ENCODE data around the gene S100A12.
A peak's percentile ranks its signal among the peaks of the same experiment; 100 is the strongest.

S100A12 gene

GRCh38 chr1:153399401-153400055, 24.1 kb upstream of the S100A12 start:
- Histone ChIP-seq H3K4me3 (ENCODE audit: low read length in 2 of 2) (no peak overlapping the region), H4K8ac (ENCODE audit: low read depth, low read length) (no peak overlapping the region), H3K4me2 (ENCODE audit: insufficient read depth, low read length, poor library complexity, severe bottlenecking) (no peak overlapping the region), H3K4me1 (ENCODE audit: control insufficient read depth in 2 of 2, insufficient read depth in 1 of 2, low read depth in 1 of 2, low read length in 2 of 2) (no peaks in the 10 kb centered on the region), H2AK5ac (ENCODE audit: low read depth, low read length) (no peak overlapping the region), H3K23ac (ENCODE audit: low read depth, low read length, poor library complexity) (no peak overlapping the region), H3K36me3 (replicated peaks in 1 of 2; ENCODE audit: control insufficient read depth in 2 of 2, insufficient read depth in 2 of 2, low read length in 2 of 2) (no peaks in the 10 kb centered on the region), H3K18ac (ENCODE audit: low read length) (no peak overlapping the region), H3K79me1 (ENCODE audit: low read depth, low read length) (no peaks in the 10 kb centered on the region), H3K9ac (ENCODE audit: low read depth, low read length, poor library complexity) (no peak overlapping the region), H3K9me3 (replicated peaks in 1 of 2; ENCODE audit: control insufficient read depth in 2 of 2, insufficient read depth in 1 of 2, low read depth in 1 of 2, low read length in 2 of 2) (no peaks in the 10 kb centered on the region), H2BK12ac (ENCODE audit: low read length) (no peak overlapping the region), H2BK15ac (ENCODE audit: low read length) (no peak overlapping the region), H2BK120ac (ENCODE audit: low read depth, low read length) (no peak overlapping the region), H2AFZ (ENCODE audit: low read length) (no peak overlapping the region), H3K27me3 (ENCODE audit: control insufficient read depth in 3 of 3, insufficient read depth in 3 of 3, low read depth in 1 of 3, low read length in 3 of 3) (peaks cover 0 to 54% (median 0%) of the 10 kb centered on the region in 3 experiments), H4K91ac (ENCODE audit: low read depth, low read length, poor library complexity) (no peak overlapping the region), H3K4ac (ENCODE audit: low read length) (no peak overlapping the region), H3K14ac (ENCODE audit: low read length) (no peak overlapping the region), H2BK5ac (ENCODE audit: low read length) (no peak overlapping the region), H3K27ac (replicated peaks; ENCODE audit: low read length) (no peak overlapping the region)
- DNase-seq (ENCODE audit: low spot score): no peak
- WGBS, 2 donors (ENCODE audit: extremely low coverage in 2 of 2, insufficient read length in 2 of 2, insufficient replicate concordance in 1 of 2): no CpG with 5 or more reads among the region's 7 CpGs

DNA sequence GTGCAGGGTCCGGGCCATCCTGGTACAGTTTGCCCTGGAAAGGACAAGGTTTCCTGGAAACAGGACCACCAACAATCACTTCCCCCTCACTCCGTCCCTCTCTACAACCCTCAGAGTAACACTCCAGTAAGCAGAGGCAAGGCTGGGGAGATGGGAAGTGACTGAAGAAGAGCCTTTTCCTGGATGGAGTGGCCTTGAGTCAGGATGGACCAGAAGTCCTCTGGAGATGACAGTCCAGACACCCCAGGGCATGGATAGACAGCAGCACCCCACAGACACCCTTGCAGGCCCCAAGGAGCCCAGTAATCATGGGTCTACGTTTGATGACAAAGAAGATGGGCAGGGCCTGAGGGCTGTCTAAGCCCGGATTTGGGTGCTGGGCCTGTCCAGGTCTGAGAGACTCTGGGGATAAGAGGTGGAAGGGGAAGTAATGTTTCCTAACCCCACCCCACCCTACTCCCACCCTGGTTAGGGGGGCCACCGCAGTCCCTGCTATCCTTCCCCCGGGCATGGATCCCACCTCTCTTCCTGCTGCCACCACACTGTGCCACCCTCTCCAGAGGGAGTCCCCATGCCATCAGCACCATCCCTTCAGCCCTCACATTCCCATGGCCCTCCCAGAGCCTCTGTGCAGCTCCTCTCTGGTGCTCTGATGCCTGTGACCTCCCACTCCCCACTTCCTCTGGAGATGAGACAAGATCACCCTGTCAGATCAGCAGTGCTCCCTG, 22.7 kb upstream of the S100A12 start:
- Histone ChIP-seq H2BK120ac (ENCODE audit: low read depth, low read length) (no peak overlapping the region), H2BK5ac (ENCODE audit: low read length) (no peak overlapping the region), H3K18ac (ENCODE audit: low read length) (no peak overlapping the region), H3K79me1 (ENCODE audit: low read depth, low read length) (no peaks in the 10 kb centered on the region), H3K9me3 (replicated peaks in 1 of 2; ENCODE audit: control insufficient read depth in 2 of 2, insufficient read depth in 1 of 2, low read depth in 1 of 2, low read length in 2 of 2) (no peaks in the 10 kb centered on the region), H4K8ac (ENCODE audit: low read depth, low read length) (no peak overlapping the region), H3K36me3 (replicated peaks in 1 of 2; ENCODE audit: control insufficient read depth in 2 of 2, insufficient read depth in 2 of 2, low read length in 2 of 2) (no peaks in the 10 kb centered on the region), H3K4me2 (ENCODE audit: insufficient read depth, low read length, poor library complexity, severe bottlenecking) (no peak overlapping the region), H3K27ac (replicated peaks; ENCODE audit: low read length) (no peak overlapping the region), H3K4me3 (ENCODE audit: low read length in 2 of 2) (no peak overlapping the region), H2AFZ (ENCODE audit: low read length) (no peak overlapping the region), H2BK15ac (ENCODE audit: low read length) (no peak overlapping the region), H3K4me1 (ENCODE audit: control insufficient read depth in 2 of 2, insufficient read depth in 1 of 2, low read depth in 1 of 2, low read length in 2 of 2) (no peaks in the 10 kb centered on the region), H3K9ac (ENCODE audit: low read depth, low read length, poor library complexity) (no peak overlapping the region), H2AK5ac (ENCODE audit: low read depth, low read length) (no peak overlapping the region), H4K91ac (ENCODE audit: low read depth, low read length, poor library complexity) (no peak overlapping the region), H3K27me3 (ENCODE audit: control insufficient read depth in 3 of 3, insufficient read depth in 3 of 3, low read depth in 1 of 3, low read length in 3 of 3) (peaks cover 0 to 49% (median 0%) of the 10 kb centered on the region in 3 experiments), H3K23ac (ENCODE audit: low read depth, low read length, poor library complexity) (no peak overlapping the region), H3K14ac (ENCODE audit: low read length) (no peak overlapping the region), H2BK12ac (ENCODE audit: low read length) (no peak overlapping the region), H3K4ac (ENCODE audit: low read length) (no peak overlapping the region)
- no peak for DNase-seq (ENCODE audit: low spot score)
- no CpG with 5 or more reads among the region's 6 CpGs for WGBS, 2 donors (ENCODE audit: extremely low coverage in 2 of 2, insufficient read length in 2 of 2, insufficient replicate concordance in 1 of 2)

GRCh38 chr1:153397051-153397923, 21.9 kb upstream of the S100A12 start:
- no peak overlapping the region for H2BK12ac ChIP-seq (ENCODE audit: low read length)
- no peak overlapping the region for H3K4me2 ChIP-seq (ENCODE audit: insufficient read depth, low read length, poor library complexity, severe bottlenecking)
- H3K36me3 ChIP-seq (replicated peaks in 1 of 2; ENCODE audit: control insufficient read depth in 2 of 2, insufficient read depth in 2 of 2, low read length in 2 of 2): no peaks in the 10 kb centered on the region
- WGBS, 2 donors (ENCODE audit: extremely low coverage in 2 of 2, insufficient read length in 2 of 2, insufficient replicate concordance in 1 of 2): no CpG with 5 or more reads among the region's 19 CpGs
- no peak overlapping the region for H3K18ac ChIP-seq (ENCODE audit: low read length)
- H3K4me1 ChIP-seq (ENCODE audit: control insufficient read depth in 2 of 2, insufficient read depth in 1 of 2, low read depth in 1 of 2, low read length in 2 of 2): no peaks in the 10 kb centered on the region
- peak overlapping the region; percentile 25 for H3K23ac ChIP-seq (ENCODE audit: low read depth, low read length, poor library complexity)
- no peak overlapping the region for H3K4ac ChIP-seq (ENCODE audit: low read length)
- H3K27me3 ChIP-seq (ENCODE audit: control insufficient read depth in 3 of 3, insufficient read depth in 3 of 3, low read depth in 1 of 3, low read length in 3 of 3): peaks cover 0 to 46% (median 0%) of the 10 kb centered on the region in 3 experiments
- H2BK15ac ChIP-seq (ENCODE audit: low read length): no peak overlapping the region
- H2BK5ac ChIP-seq (ENCODE audit: low read length): no peak overlapping the region
- no peak overlapping the region for H3K9ac ChIP-seq (ENCODE audit: low read depth, low read length, poor library complexity)
- H3K9me3 ChIP-seq (replicated peaks in 1 of 2; ENCODE audit: control insufficient read depth in 2 of 2, insufficient read depth in 1 of 2, low read depth in 1 of 2, low read length in 2 of 2): no peaks in the 10 kb centered on the region
- DNase-seq (ENCODE audit: low spot score): no peak
- no peak overlapping the region for H3K27ac ChIP-seq (replicated peaks; ENCODE audit: low read length)
- no peak overlapping the region for H3K4me3 ChIP-seq (ENCODE audit: low read length in 2 of 2)
- no peak overlapping the region for H2BK120ac ChIP-seq (ENCODE audit: low read depth, low read length)
- H2AFZ ChIP-seq (ENCODE audit: low read length): no peak overlapping the region
- H3K79me1 ChIP-seq (ENCODE audit: low read depth, low read length): no peaks in the 10 kb centered on the region
- H4K91ac ChIP-seq (ENCODE audit: low read depth, low read length, poor library complexity): peak overlapping the region; percentile 6
- H4K8ac ChIP-seq (ENCODE audit: low read depth, low read length): no peak overlapping the region
- no peak overlapping the region for H2AK5ac ChIP-seq (ENCODE audit: low read depth, low read length)
- peak overlapping the region; percentile 1 for H3K14ac ChIP-seq (ENCODE audit: low read length)

DNA sequence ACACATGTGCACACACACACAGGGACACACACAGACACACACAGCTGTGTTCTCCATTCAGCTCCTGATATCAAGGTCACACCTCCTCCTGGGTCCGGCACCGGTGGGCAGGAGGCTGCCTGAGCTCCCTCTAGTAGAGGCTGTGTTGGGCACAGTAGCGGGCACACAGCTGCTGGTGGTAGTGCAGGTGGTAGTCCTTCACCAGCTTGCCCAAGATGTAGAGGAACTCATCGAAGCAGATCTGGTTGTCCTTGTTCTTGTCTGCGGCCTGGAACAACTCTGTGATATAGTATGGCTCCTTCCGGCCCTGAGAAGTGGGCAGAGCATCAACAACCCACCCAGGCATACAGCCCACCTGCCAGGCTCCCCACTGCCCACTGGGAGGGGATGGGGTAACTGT, 21.0 kb upstream of the S100A12 start:
- Histone ChIP-seq H3K4ac (ENCODE audit: low read length) (no peak overlapping the region), H3K4me2 (ENCODE audit: insufficient read depth, low read length, poor library complexity, severe bottlenecking) (no peak overlapping the region), H3K4me1 (ENCODE audit: control insufficient read depth in 2 of 2, insufficient read depth in 1 of 2, low read depth in 1 of 2, low read length in 2 of 2) (no peaks in the 10 kb centered on the region), H4K8ac (ENCODE audit: low read depth, low read length) (no peak overlapping the region), H2BK5ac (ENCODE audit: low read length) (no peak overlapping the region), H3K23ac (ENCODE audit: low read depth, low read length, poor library complexity) (no peak overlapping the region), H3K9me3 (replicated peaks in 1 of 2; ENCODE audit: control insufficient read depth in 2 of 2, insufficient read depth in 1 of 2, low read depth in 1 of 2, low read length in 2 of 2) (no peaks in the 10 kb centered on the region), H4K91ac (ENCODE audit: low read depth, low read length, poor library complexity) (no peak overlapping the region), H2BK15ac (ENCODE audit: low read length) (no peak overlapping the region), H3K9ac (ENCODE audit: low read depth, low read length, poor library complexity) (no peak overlapping the region), H3K27me3 (ENCODE audit: control insufficient read depth in 3 of 3, insufficient read depth in 3 of 3, low read depth in 1 of 3, low read length in 3 of 3) (peaks cover 0 to 40% (median 0%) of the 10 kb centered on the region in 3 experiments), H3K4me3 (ENCODE audit: low read length in 2 of 2) (no peak overlapping the region), H2BK12ac (ENCODE audit: low read length) (no peak overlapping the region), H3K18ac (ENCODE audit: low read length) (no peak overlapping the region), H2BK120ac (ENCODE audit: low read depth, low read length) (no peak overlapping the region), H3K36me3 (replicated peaks in 1 of 2; ENCODE audit: control insufficient read depth in 2 of 2, insufficient read depth in 2 of 2, low read length in 2 of 2) (no peaks in the 10 kb centered on the region), H2AFZ (ENCODE audit: low read length) (no peak overlapping the region), H3K79me1 (ENCODE audit: low read depth, low read length) (no peaks in the 10 kb centered on the region), H2AK5ac (ENCODE audit: low read depth, low read length) (no peak overlapping the region), H3K27ac (replicated peaks; ENCODE audit: low read length) (no peak overlapping the region), H3K14ac (ENCODE audit: low read length) (no peak overlapping the region)
- no CpG with 5 or more reads among the region's 6 CpGs for WGBS, 2 donors (ENCODE audit: extremely low coverage in 2 of 2, insufficient read length in 2 of 2, insufficient replicate concordance in 1 of 2)
- no peak for DNase-seq (ENCODE audit: low spot score)
